GM19452 (cell line): ENCODE measurements around the gene ORMDL2.
A peak's percentile ranks its signal among the peaks of the same experiment; 100 is the strongest.
"Not testable (repeated sequence)": the region's sequence is repeated elsewhere in the genome, so short reads cannot be mapped to it uniquely, and the experiment has no call there.

ENCODE experiments used
- ATAC-seq: cut with Tn5 transposase; IDR thresholded peaks from one replicate; pipeline ENCODE4 v1.9.1; 2021; ENCODE audit not compliant: unreplicated experiment

The ORMDL2 gene

GRCh38 chr12:55827806-55828205 is 10.0 kb downstream of the ORMDL2 start:
- ATAC-seq = no peak

GRCh38 chr12:55828357-55828756 is 10.5 kb downstream of the ORMDL2 start:
- ATAC-seq = no peak

- peak; percentile 17 for ATAC-seq
Measured at GRCh38 chr12:55829967-55830600, 12.2 kb downstream of the ORMDL2 start.

GRCh38 chr12:55830601-55831446 is 13.0 kb downstream of the ORMDL2 start:
- ATAC-seq = no peak

- ATAC-seq = no peak
Measured at GRCh38 chr12:55831447-55831815, 13.6 kb downstream of the ORMDL2 start.

GRCh38 chr12:55833056-55833455 is 15.2 kb downstream of the ORMDL2 start:
- no peak for ATAC-seq

- not testable (repeated sequence) for ATAC-seq
Measured at GRCh38 chr12:55834400-55834799, 16.6 kb downstream of the ORMDL2 start.

- ATAC-seq = no peak
Measured at GRCh38 chr12:55838361-55838760, 20.5 kb downstream of the ORMDL2 start.

- ATAC-seq = no peak
Measured at GRCh38 chr12:55839345-55840140, 21.7 kb downstream of the ORMDL2 start.

GRCh38 chr12:55840581-55841351 is 22.9 kb downstream of the ORMDL2 start:
- ATAC-seq = no peak

GRCh38 chr12:55842681-55843429 is 25.0 kb downstream of the ORMDL2 start, which contains the start of gene MMP19:
MMP19 (minus strand) TSS chr12:55842936; CDS start chr12:55842830, 106 bp downstream.
- no peak for ATAC-seq

GRCh38 chr12:55843431-55843830 is 25.6 kb downstream of the ORMDL2 start:
- no peak for ATAC-seq

GRCh38 chr12:55844961-55845360 is 27.1 kb downstream of the ORMDL2 start:
- ATAC-seq = no peak

GRCh38 chr12:55845361-55845760 is 27.5 kb downstream of the ORMDL2 start:
- ATAC-seq = no peak

GRCh38 chr12:55845785-55846496 is 28.1 kb downstream of the ORMDL2 start:
- no peak for ATAC-seq

GRCh38 chr12:55847033-55847432 is 29.2 kb downstream of the ORMDL2 start:
- no peak for ATAC-seq

GRCh38 chr12:55847603-55848291 is 29.9 kb downstream of the ORMDL2 start:
- ATAC-seq = no peak

- no peak for ATAC-seq
Measured at GRCh38 chr12:55849616-55850343, 31.9 kb downstream of the ORMDL2 start.
